Neuronal stem cell (in vitro differentiated cells): Measurements from ENCODE around the gene CNN2.
A peak's percentile ranks its signal among the peaks of the same experiment; 100 is the strongest.

ENCODE experiments used
- DNase-seq: peaks from one replicate; pipeline ENCODE4 v3.0.0-alpha.2; 2013; ENCODE audit warnings: low spot score
- H2AFZ ChIP-seq: one replicate; pipeline ENCODE4 v1.6.1; 2013; ENCODE audit warnings: mild to moderate bottlenecking, low read length, inconsistent platforms
- H2AK5ac ChIP-seq: 2 replicates; pipeline ENCODE4 v1.6.1; 2013; ENCODE audit warnings: low read depth, mild to moderate bottlenecking, inconsistent platforms, low read length, moderate library complexity, mixed read lengths
- H2BK120ac ChIP-seq: 2 replicates; pipeline ENCODE4 v1.6.1; 2013; ENCODE audit warnings: low read depth, mild to moderate bottlenecking, inconsistent platforms, low read length, moderate library complexity, mixed read lengths
- H2BK12ac ChIP-seq: one replicate; pipeline ENCODE4 v1.6.1; 2013; ENCODE audit warnings: low read length, inconsistent platforms
- H2BK15ac ChIP-seq: 2 replicates; pipeline ENCODE4 v1.6.1; 2013; ENCODE audit warnings: mild to moderate bottlenecking, low read length, inconsistent platforms, mixed read lengths
- H2BK5ac ChIP-seq: one replicate; pipeline ENCODE4 v1.6.1; 2013; ENCODE audit warnings: inconsistent platforms, mild to moderate bottlenecking, low read length, moderate library complexity
- H3K14ac ChIP-seq: one replicate; pipeline ENCODE4 v1.6.1; 2013; ENCODE audit warnings: low read length, inconsistent platforms
- H3K18ac ChIP-seq: 2 replicates; pipeline ENCODE4 v1.6.1; 2013; ENCODE audit warnings: low read length, inconsistent platforms
- H3K23ac ChIP-seq: 2 replicates; pipeline ENCODE4 v1.6.1; 2013; ENCODE audit warnings: low read depth, mild to moderate bottlenecking, mixed read lengths, low read length, inconsistent platforms; ENCODE audit not compliant: poor library complexity
- H3K27ac ChIP-seq: replicated peaks from 3 replicates; pipeline ENCODE4 v1.5.1; 2013; ENCODE audit warnings: low read length, inconsistent platforms
- H3K27me3 ChIP-seq, 3 experiments: 2 replicates each; pipeline ENCODE4 v1.6.1; 2013; ENCODE audit warnings: low read length in 3 of 3, mild to moderate bottlenecking in 2 of 3, inconsistent platforms in 1 of 3, low read depth in 1 of 3, mixed read lengths in 1 of 3, moderate library complexity in 1 of 3; ENCODE audit not compliant: control insufficient read depth in 3 of 3, insufficient read depth in 3 of 3
- H3K36me3 ChIP-seq, 2 donors: replicated peaks in 1 of 2; 2 replicates each; pipeline ENCODE4 v1.6.1; 2013; ENCODE audit warnings: low read length in 2 of 2; ENCODE audit not compliant: control insufficient read depth in 2 of 2, insufficient read depth in 2 of 2
- H3K4ac ChIP-seq: 2 replicates; pipeline ENCODE4 v1.6.1; 2013; ENCODE audit warnings: inconsistent platforms, mild to moderate bottlenecking, low read length, moderate library complexity
- H3K4me1 ChIP-seq, 2 donors: 1 replicate in 1 of 2; 2 replicates in 1 of 2; pipeline ENCODE4 v1.6.1; 2013; ENCODE audit warnings: low read length in 2 of 2, low read depth in 1 of 2; ENCODE audit not compliant: control insufficient read depth in 2 of 2, insufficient read depth in 1 of 2
- H3K4me2 ChIP-seq: one replicate; pipeline ENCODE4 v1.6.1; 2013; ENCODE audit warnings: mild to moderate bottlenecking, low read length, inconsistent platforms; ENCODE audit not compliant: insufficient read depth, poor library complexity, severe bottlenecking
- H3K4me3 ChIP-seq, 2 donors: 2 replicates each; pipeline ENCODE4 v1.5.1; 2013; ENCODE audit warnings: low read length in 2 of 2, mild to moderate bottlenecking in 2 of 2, inconsistent platforms in 1 of 2, moderate library complexity in 1 of 2
- H3K79me1 ChIP-seq: one replicate; pipeline ENCODE4 v1.6.1; 2013; ENCODE audit warnings: low read depth, mild to moderate bottlenecking, inconsistent platforms, low read length, moderate library complexity
- H3K9ac ChIP-seq: one replicate; pipeline ENCODE4 v1.6.1; 2013; ENCODE audit warnings: mild to moderate bottlenecking, low read depth, low read length, inconsistent platforms; ENCODE audit not compliant: poor library complexity
- H3K9me3 ChIP-seq, 2 donors: replicated peaks in 1 of 2; 2 replicates each; pipeline versions ENCODE3 to v1.6.1; 2013; ENCODE audit warnings: low read length in 2 of 2, mild to moderate bottlenecking in 2 of 2, inconsistent platforms in 1 of 2, low read depth in 1 of 2, mixed read lengths in 1 of 2, moderate library complexity in 1 of 2; ENCODE audit not compliant: control insufficient read depth in 2 of 2, insufficient read depth in 1 of 2
- H4K8ac ChIP-seq: one replicate; pipeline ENCODE4 v1.6.1; 2013; ENCODE audit warnings: low read depth, mild to moderate bottlenecking, inconsistent platforms, low read length, moderate library complexity
- H4K91ac ChIP-seq: one replicate; pipeline ENCODE4 v1.6.1; 2013; ENCODE audit warnings: low read length, low read depth, mild to moderate bottlenecking, inconsistent platforms; ENCODE audit not compliant: poor library complexity
- WGBS, 2 donors: extraction: QIAGEN DNeasy Blood & Tissue Kit; methylation state at CpG; one replicate each; pipeline ENCODE4 v1.1.7; 2013; ENCODE audit warnings: missing lambda C conversion rate in 2 of 2, mixed read lengths in 1 of 2; ENCODE audit not compliant: insufficient read length in 2 of 2, insufficient replicate concordance in 1 of 2; ENCODE audit errors: extremely low coverage in 2 of 2; 5-methylcytosine and 5-hydroxymethylcytosine counted together

Gene CNN2

DNA sequence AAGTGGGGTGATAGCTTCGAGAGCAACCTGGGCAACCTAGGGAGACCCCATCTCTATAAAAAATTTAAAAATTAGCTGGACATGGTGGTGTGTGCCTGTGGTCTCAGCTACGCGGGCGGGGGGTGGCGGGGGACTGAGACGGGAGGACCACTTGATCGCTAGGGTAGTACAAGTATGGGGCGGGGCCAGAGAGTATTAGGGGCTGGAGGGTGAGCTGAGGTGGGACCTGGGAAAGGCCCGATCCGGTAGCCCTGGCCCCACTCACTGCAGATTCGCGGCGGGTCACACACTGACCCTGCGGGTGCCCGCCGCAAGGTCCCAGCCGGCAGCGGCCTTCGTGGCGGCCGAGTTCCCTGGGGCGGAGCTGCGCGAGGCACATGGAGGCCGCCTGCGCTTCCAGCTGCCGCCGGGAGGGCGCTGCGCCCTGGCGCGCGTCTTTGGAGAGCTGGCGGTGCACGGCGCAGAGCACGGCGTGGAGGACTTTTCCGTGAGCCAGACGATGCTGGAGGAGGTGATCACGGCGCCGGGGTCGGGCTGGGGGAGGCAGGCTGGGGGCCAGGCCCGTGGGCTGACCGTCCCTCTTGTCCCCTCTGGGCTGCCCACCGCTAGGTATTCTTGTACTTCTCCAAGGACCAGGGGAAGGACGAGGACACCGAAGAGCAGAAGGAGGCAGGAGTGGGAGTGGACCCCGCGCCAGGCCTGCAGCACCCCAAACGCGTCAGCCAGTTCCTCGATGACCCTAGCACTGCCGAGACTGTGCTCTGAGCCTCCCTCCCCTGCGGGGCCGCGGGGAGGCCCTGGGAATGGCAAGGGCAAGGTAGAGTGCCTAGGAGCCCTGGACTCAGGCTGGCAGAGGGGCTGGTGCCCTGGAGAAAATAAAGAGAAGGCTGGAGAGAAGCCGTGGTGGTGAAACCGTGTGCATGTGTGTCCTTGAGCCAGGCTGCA lies 38.5 kb downstream of the CNN2 start:
- DNase-seq = no peak
- peaks cover 3 to 42% (median 40%) of the 10 kb centered on the region in 3 experiments for H3K27me3 ChIP-seq
- no peak overlapping the region for H3K27ac ChIP-seq

DNA sequence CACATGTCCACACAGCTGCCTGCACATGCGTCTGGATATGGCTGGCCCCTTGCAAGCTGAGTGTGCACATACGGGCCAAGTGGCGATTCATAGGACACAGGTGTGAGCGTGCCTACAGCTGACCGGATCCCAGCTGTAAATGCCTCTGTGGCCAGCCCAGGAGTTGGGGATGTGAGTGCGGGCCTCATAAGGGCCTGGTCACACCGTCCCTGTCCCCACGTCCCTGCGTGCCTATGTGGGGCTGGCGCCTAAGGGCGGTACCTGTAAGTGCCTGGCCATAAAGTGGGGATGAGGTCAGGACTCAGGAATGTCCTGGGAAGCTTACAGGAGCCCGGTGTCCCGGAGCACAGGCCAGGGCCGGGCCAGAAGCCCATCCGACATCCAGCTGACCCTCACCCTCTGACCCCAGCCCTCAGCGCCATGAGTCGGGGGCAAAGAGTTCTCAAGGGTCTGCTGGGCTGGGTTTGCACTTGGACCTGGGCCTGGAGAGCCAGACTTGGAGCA lies 39.2 kb downstream of the CNN2 start:
- no peak for DNase-seq
- H2BK120ac ChIP-seq = peak overlapping the region; percentile 81
- H3K36me3 ChIP-seq = no peaks in the 10 kb centered on the region
- H2BK15ac ChIP-seq = peak overlapping the region; percentile 99
- H3K9ac ChIP-seq = peak overlapping the region; percentile 45
- H3K27ac ChIP-seq = no peak overlapping the region
- H3K4me2 ChIP-seq = no peak overlapping the region
- H3K18ac ChIP-seq = peak overlapping the region; percentile 77
- H2BK5ac ChIP-seq = peak overlapping the region; percentile 63
- H2BK12ac ChIP-seq = peak overlapping the region; percentile 8
- H3K4me3 ChIP-seq = no peak overlapping the region
- no peak overlapping the region for H2AFZ ChIP-seq
- H3K79me1 ChIP-seq = peaks cover 4% of the 10 kb centered on the region
- no peak overlapping the region for H3K4ac ChIP-seq
- H3K23ac ChIP-seq = peak overlapping the region; percentile 98
- H4K91ac ChIP-seq = no peak overlapping the region
- H4K8ac ChIP-seq = no peak overlapping the region
- peaks cover 4 to 43% (median 42%) of the 10 kb centered on the region in 3 experiments for H3K27me3 ChIP-seq
- peak overlapping the region; percentile 93 for H2AK5ac ChIP-seq
- no CpG with 5 or more reads among the region's 17 CpGs for WGBS, 2 donors
- H3K9me3 ChIP-seq = peaks cover 0 to 4% of the 10 kb centered on the region in 2 donors
- H3K4me1 ChIP-seq = peaks cover 8 to 12% of the 10 kb centered on the region in 2 donors
- H3K14ac ChIP-seq = no peak overlapping the region

More for the DNA sequence above, 38.5 kb downstream of the CNN2 start:
- Histone ChIP-seq H3K9me3 (peaks cover 0 to 5% of the 10 kb centered on the region in 2 donors), H4K91ac (no peak overlapping the region), H3K4me1 (peaks cover 8 to 12% of the 10 kb centered on the region in 2 donors), H2BK15ac (peak overlapping the region; percentile 99), H3K36me3 (no peaks in the 10 kb centered on the region), H3K4ac (no peak overlapping the region), H4K8ac (no peak overlapping the region), H2AK5ac (peak overlapping the region; percentile 93), H2AFZ (peak overlapping the region; percentile 91), H3K4me3 (peak overlapping the region in 1 of 2 donors; percentile 24), H2BK5ac (peak overlapping the region; percentile 63), H3K18ac (peak overlapping the region; percentile 77), H3K79me1 (peaks cover 3% of the 10 kb centered on the region), H3K14ac (peak overlapping the region; percentile 71), H3K9ac (peak overlapping the region; percentile 45), H3K4me2 (peak overlapping the region; percentile 23), H2BK120ac (peak overlapping the region; percentile 81), H2BK12ac (peak overlapping the region; percentile 8), H3K23ac (peak overlapping the region; percentile 98)
- WGBS, 2 donors = no CpG with 5 or more reads among the region's 60 CpGs

DNA sequence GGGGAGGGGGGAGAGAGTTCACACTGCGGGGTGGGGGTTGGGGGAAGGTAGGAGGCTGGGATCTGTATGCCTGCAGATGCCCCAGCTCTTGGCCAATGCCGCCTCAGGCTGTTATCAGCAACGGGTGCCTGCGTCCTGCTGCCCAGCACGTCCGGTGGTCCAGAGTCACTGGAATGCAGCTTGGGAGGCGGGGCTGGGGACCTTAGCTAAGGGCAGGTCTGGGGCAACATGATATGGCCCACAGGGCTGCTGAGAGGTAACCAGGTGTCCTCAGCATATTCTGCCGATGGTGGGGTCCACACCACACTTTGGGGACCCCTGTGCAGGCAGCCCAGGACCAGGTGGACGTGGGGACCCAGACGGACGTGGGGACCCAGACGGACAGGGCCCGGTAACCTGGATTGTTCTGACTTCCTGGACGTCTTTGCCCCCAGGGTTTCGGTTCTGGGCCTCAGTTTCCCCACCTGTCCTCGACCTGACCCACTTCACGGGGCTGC lies 39.9 kb downstream of the CNN2 start:
- Histone ChIP-seq H2BK15ac (peak overlapping the region; percentile 98), H3K4ac (no peak overlapping the region), H3K79me1 (peaks cover 5% of the 10 kb centered on the region), H3K27ac (no peak overlapping the region), H2AFZ (peak overlapping the region; percentile 88), H2BK12ac (peak overlapping the region; percentile 73), H2BK5ac (no peak overlapping the region), H3K18ac (peak overlapping the region; percentile 97), H3K9ac (peak overlapping the region; percentile 60), H3K9me3 (peaks cover 0 to 3% of the 10 kb centered on the region in 2 donors), H2BK120ac (peak overlapping the region; percentile 72), H4K8ac (peak overlapping the region; percentile 72), H2AK5ac (peak overlapping the region; percentile 93), H4K91ac (peak overlapping the region; percentile 53), H3K4me2 (peak overlapping the region; percentile 73), H3K36me3 (no peaks in the 10 kb centered on the region), H3K4me3 (no peak overlapping the region), H3K23ac (peak overlapping the region; percentile 93), H3K14ac (peak overlapping the region; percentile 97), H3K4me1 (peaks cover 8 to 12% of the 10 kb centered on the region in 2 donors), H3K27me3 (peaks cover 4 to 46% (median 42%) of the 10 kb centered on the region in 3 experiments)
- DNase-seq = no peak
- no CpG with 5 or more reads among the region's 17 CpGs for WGBS, 2 donors
